Activated T-cell treated with anti-CD3 and anti-CD28 coated beads, Interleukin-2, amount 50 U/mL, for 4 hours (primary cell): ENCODE results near the gene KAT6B. TPM values are rescaled to one million over a fixed set of nuclear protein-coding genes. Genes with fewer than 3 reads are reported as not detected.

ENCODE experiments used
- ATAC-seq, 2 donors: fragments of 200-7000 bp; cut with Tn5 transposase; one replicate each; pipeline ENCODE4 v1.10.0; 2021
- DNase-seq: peaks from one replicate; pipeline ENCODE4 v3.0.0-alpha.2; 2020
- H3K27me3 Mint-ChIP-seq: one replicate; pipeline ENCODE4 v1.8.0; 2021; ENCODE audit warnings: low read depth, mixed read lengths
- H3K36me3 Mint-ChIP-seq: one replicate; pipeline ENCODE4 v1.8.0; 2022; ENCODE audit warnings: mixed read lengths; ENCODE audit not compliant: insufficient read depth
- H3K4me1 Mint-ChIP-seq: one replicate; pipeline ENCODE4 v1.8.0; 2021; ENCODE audit warnings: low read depth, mixed read lengths
- H3K4me3 Mint-ChIP-seq: one replicate; pipeline ENCODE4 v1.8.0; 2021; ENCODE audit warnings: mild to moderate bottlenecking, moderate library complexity, mixed read lengths
- H3K9me3 Mint-ChIP-seq: one replicate; pipeline ENCODE4 v1.8.0; 2021; ENCODE audit warnings: mixed read lengths
- total RNA-seq, 3 donors: library from RNA; stranded (reverse); gene quantifications; one replicate each; pipeline ENCODE4 v1.2.1, GENCODE V29; 2021

Gene KAT6B
- total RNA-seq, 3 donors from 2014 or later: 14.4 to 15.4 (median 14.6) TPM

GRCh38 chr10:74921744-74922143 lies 95.3 kb downstream of the KAT6B start:
- Mint-ChIP-seq H3K27me3 (no peaks in the 10 kb centered on the region), H3K36me3 (peaks cover 13% of the 10 kb centered on the region), H3K4me3 (no peak overlapping the region), H3K9me3 (peaks cover 9% of the 10 kb centered on the region), H3K4me1 (peaks cover 46% of the 10 kb centered on the region)
- ATAC-seq: no peak
- no peak for DNase-seq

DNA sequence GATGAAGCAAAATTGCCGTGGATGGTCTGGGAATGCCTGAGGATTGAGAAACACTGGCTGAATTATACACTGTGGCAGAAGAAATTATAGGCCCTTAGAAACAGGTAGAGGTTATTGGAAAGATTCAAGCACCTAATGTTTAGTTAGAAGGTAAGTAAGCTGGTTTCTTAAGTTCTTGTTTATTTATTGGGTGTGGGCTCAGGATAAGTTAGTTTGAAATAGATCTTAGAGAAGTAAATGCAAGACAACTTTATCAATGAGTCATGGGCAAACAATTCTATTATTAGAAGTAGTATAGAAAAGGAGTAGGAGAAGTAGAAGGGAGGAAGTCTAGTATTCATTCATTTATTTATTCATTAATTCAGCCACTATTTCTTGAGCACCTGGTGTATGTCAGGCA lies 96.5 kb downstream of the KAT6B start:
- H3K4me1 Mint-ChIP-seq: peaks cover 49% of the 10 kb centered on the region
- H3K9me3 Mint-ChIP-seq: peaks cover 6% of the 10 kb centered on the region
- peaks cover 8% of the 10 kb centered on the region for H3K36me3 Mint-ChIP-seq
- no peaks in the 10 kb centered on the region for H3K27me3 Mint-ChIP-seq
- no peak for ATAC-seq
- DNase-seq: no peak
- H3K4me3 Mint-ChIP-seq: no peak overlapping the region

GRCh38 chr10:74923556-74923955 lies 97.2 kb downstream of the KAT6B start:
- ATAC-seq (no peak), DNase-seq (no peak)
- Mint-ChIP-seq H3K36me3 (peaks cover 5% of the 10 kb centered on the region), H3K4me1 (peaks cover 49% of the 10 kb centered on the region), H3K9me3 (peaks cover 6% of the 10 kb centered on the region), H3K27me3 (no peaks in the 10 kb centered on the region), H3K4me3 (no peak overlapping the region)

DNA sequence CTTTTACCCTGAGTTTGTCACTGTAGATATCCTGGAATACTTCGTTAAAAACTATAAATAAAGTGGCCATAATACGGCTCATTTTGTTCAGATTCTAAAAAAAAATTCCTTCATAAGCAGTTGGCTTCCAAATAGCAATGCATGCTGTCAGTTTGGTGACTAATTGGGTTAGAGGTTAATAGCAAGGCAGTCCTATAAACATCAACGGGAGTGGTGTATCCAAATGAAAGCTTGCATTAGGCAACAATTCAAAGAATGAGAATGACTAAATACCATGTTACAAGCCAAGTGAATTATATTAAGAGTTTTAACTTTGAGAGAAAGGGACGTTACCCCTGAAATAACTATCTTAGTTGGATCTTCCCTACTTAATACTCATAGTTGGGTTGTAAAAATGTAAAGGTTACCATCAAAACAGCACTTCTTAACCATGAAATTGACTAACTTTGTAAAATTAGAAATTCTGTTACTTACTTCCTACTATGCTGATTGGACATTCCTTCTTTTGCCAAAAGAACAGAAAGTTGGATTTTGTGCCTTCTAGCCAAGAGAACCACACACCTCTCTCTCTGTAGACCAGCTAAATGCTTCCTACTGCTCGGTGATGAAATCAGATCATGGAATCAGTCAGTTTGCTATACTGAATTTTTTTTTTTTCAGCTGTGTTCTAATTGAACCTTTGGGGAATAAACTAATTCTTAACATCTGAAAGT lies 98.0 kb downstream of the KAT6B start:
- Mint-ChIP-seq H3K4me3 (no peak overlapping the region), H3K27me3 (no peaks in the 10 kb centered on the region), H3K9me3 (peaks cover 6% of the 10 kb centered on the region), H3K36me3 (peaks cover 5% of the 10 kb centered on the region), H3K4me1 (peaks cover 51% of the 10 kb centered on the region)
- ATAC-seq (no peak), DNase-seq (no peak)

DNA sequence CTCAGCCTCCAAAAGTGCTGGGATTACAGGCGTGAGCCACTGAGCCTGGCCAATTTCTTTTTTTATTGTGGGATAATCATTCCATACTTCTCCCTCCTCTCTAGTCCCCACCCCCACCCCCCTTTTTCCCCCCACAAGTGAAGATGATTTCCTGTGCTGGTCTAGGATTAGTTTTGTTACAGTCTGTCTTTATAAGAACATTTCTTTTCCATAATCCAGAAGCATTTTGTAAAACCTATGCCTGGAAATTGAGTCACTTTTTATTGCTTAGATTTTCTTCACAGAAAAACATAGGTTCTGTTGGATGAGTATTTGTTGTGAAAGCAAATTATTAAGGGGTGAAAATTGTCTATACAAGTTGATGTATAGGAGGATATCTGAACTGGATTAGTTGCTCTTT lies 98.9 kb downstream of the KAT6B start:
- H3K4me1 Mint-ChIP-seq: peaks cover 44% of the 10 kb centered on the region
- no peaks in the 10 kb centered on the region for H3K36me3 Mint-ChIP-seq
- ATAC-seq: no peak
- H3K4me3 Mint-ChIP-seq: no peak overlapping the region
- H3K27me3 Mint-ChIP-seq: no peaks in the 10 kb centered on the region
- no peak for DNase-seq
- no peaks in the 10 kb centered on the region for H3K9me3 Mint-ChIP-seq

GRCh38 chr10:74925708-74926107 lies 99.3 kb downstream of the KAT6B start:
- no peaks in the 10 kb centered on the region for H3K27me3 Mint-ChIP-seq

DNA sequence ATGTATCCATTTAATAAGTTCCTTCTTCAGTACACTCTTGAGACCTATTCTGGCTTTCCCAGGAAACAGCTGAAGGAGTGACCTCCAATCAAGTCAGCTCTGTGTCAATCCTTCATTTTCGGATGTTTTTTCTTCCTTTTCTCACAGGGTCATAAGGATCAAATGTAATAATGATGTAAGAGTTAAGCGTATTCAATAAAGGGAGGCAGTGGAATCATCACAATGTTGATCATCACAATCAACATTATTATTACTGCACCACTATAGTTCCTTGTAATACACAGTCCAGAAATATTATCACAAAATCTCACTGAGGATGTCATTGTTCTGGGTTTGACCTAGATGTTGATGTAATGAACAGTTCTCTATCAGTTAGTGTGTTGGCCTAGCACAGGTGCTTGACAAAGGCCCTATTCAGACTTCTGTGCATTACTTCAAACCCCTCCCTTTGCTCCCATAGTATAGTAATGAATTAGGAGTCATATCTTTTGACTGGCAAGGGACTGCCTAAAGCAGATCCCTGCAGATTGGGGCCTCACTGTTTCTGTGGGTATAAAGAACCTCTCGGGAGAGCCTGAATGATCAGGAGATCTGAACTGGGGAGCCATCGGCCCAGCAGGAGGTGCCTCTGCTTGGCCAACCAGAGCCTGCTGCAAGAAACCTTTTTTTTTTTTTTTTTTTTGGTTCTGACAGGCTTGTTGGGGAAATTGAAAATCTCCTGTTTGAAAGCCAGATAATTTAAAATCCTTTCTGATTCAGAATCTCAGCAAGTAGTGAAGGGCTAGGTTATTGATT lies 100.6 kb downstream of the KAT6B start:
- Mint-ChIP-seq H3K36me3 (no peaks in the 10 kb centered on the region), H3K4me3 (no peak overlapping the region), H3K4me1 (peaks cover 40% of the 10 kb centered on the region), H3K27me3 (no peaks in the 10 kb centered on the region), H3K9me3 (no peaks in the 10 kb centered on the region)
- ATAC-seq: no peak
- DNase-seq: no peak

More at GRCh38 chr10:74925708-74926107, 99.3 kb downstream of the KAT6B start:
- Mint-ChIP-seq H3K4me1 (peaks cover 44% of the 10 kb centered on the region), H3K4me3 (no peak overlapping the region), H3K9me3 (no peaks in the 10 kb centered on the region), H3K36me3 (no peaks in the 10 kb centered on the region)
- ATAC-seq (no peak), DNase-seq (no peak)

DNA sequence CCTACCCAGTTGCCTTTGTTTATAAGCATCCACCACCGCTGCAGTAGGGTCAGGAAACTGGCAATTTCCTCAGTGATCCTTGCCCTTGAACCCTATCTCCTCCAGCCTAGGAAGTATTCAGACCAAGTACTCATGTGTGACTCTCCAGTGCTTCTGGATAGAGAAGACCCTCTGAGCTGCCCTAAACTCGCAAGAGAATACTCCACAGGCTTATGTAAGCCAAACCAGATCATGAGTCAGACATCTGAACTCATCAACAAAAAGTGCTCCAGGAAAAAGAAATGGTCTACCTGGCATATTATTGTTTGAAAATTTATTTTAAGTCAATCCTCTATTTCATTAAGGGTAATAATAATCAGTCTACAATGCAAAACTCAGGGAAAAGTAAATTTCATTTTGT lies 101.3 kb downstream of the KAT6B start:
- Mint-ChIP-seq H3K9me3 (no peaks in the 10 kb centered on the region), H3K4me3 (no peak overlapping the region), H3K36me3 (no peaks in the 10 kb centered on the region), H3K27me3 (no peaks in the 10 kb centered on the region), H3K4me1 (peaks cover 37% of the 10 kb centered on the region)
- DNase-seq (no peak), ATAC-seq (no peak)

DNA sequence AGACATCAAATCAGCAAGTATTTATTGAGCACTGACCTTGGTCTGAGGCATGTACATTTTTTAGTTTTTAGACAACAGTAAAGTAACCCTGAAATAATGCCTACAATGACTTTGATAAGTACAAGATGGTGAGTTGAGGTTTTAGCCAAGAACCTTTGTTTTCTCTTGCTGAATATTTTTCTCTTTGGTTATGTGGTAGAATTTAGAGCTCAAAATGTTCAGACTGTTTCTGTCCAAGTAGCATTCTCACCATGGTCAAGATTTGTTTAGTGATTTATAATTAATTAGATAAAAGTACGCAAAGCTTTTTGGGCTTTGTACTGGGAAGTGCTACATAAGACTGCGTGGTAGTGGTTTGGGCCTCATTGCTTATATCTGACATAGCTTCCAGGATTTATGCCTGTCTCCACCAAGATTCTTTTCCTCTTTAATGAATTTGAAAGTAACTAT lies 102.4 kb downstream of the KAT6B start:
- ATAC-seq: no peak

GRCh38 chr10:74929197-74929596 lies 102.8 kb downstream of the KAT6B start:
- no peaks in the 10 kb centered on the region for H3K27me3 Mint-ChIP-seq
- ATAC-seq: no peak
- H3K36me3 Mint-ChIP-seq: peaks cover 5% of the 10 kb centered on the region
- no peak for DNase-seq
- peaks cover 28% of the 10 kb centered on the region for H3K4me1 Mint-ChIP-seq
- no peak overlapping the region for H3K4me3 Mint-ChIP-seq
- no peaks in the 10 kb centered on the region for H3K9me3 Mint-ChIP-seq

More for the DNA sequence above, 102.4 kb downstream of the KAT6B start:
- H3K36me3 Mint-ChIP-seq: peaks cover 5% of the 10 kb centered on the region
- H3K27me3 Mint-ChIP-seq: no peaks in the 10 kb centered on the region
- H3K4me3 Mint-ChIP-seq: no peak overlapping the region
- H3K4me1 Mint-ChIP-seq: peaks cover 30% of the 10 kb centered on the region
- DNase-seq: no peak
- H3K9me3 Mint-ChIP-seq: no peaks in the 10 kb centered on the region

GRCh38 chr10:74930965-74931364 lies 104.6 kb downstream of the KAT6B start:
- H3K4me3 Mint-ChIP-seq: no peak overlapping the region
- ATAC-seq: no peak

GRCh38 chr10:74932648-74933047 lies 106.2 kb downstream of the KAT6B start:
- Mint-ChIP-seq H3K9me3 (no peaks in the 10 kb centered on the region), H3K36me3 (peaks cover 10% of the 10 kb centered on the region), H3K27me3 (no peaks in the 10 kb centered on the region), H3K4me3 (no peak overlapping the region), H3K4me1 (peaks cover 19% of the 10 kb centered on the region)
- no peak for DNase-seq
- no peak for ATAC-seq

More at GRCh38 chr10:74930965-74931364, 104.6 kb downstream of the KAT6B start:
- peaks cover 27% of the 10 kb centered on the region for H3K4me1 Mint-ChIP-seq
- no peaks in the 10 kb centered on the region for H3K27me3 Mint-ChIP-seq
- H3K36me3 Mint-ChIP-seq: peaks cover 10% of the 10 kb centered on the region
- no peak for DNase-seq
- H3K9me3 Mint-ChIP-seq: no peaks in the 10 kb centered on the region

DNA sequence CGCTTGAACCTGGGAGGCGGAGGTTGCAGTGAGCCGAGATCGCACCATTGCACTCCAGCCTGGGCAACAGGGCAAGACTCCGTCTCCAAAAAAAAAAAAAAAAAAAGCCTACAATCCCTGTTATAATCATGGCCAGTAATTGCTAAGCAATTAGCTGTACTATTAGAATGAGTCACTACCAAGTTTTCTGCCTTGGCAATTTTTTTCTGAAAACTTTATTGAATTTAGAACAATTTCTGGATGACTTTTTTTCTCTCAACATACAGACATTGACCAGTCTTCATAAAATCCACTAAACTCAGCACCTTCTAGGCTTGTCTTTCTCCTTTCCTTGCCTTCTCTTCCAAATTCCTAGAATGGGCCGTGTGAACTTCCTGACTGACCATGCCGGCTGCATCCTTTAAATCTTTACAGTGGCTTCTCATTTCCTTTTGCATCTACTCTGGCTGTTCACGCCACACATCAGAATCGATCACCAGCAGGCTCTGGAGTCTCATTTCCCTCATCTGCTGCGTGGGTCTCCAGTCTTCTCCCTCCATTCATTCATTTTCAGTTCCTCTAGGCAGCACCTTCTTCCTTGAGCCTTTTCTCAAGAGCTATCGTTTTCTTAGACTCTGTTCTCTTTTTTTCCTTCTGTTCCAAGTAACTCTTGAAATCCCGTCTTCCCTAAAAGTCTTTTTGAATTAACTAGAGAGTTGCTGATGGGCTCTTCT lies 107.9 kb downstream of the KAT6B start:
- Mint-ChIP-seq H3K4me1 (peaks cover 19% of the 10 kb centered on the region), H3K27me3 (no peaks in the 10 kb centered on the region), H3K4me3 (no peak overlapping the region), H3K9me3 (no peaks in the 10 kb centered on the region), H3K36me3 (peaks cover 10% of the 10 kb centered on the region)
- ATAC-seq (no peak), DNase-seq (no peak)

DNA sequence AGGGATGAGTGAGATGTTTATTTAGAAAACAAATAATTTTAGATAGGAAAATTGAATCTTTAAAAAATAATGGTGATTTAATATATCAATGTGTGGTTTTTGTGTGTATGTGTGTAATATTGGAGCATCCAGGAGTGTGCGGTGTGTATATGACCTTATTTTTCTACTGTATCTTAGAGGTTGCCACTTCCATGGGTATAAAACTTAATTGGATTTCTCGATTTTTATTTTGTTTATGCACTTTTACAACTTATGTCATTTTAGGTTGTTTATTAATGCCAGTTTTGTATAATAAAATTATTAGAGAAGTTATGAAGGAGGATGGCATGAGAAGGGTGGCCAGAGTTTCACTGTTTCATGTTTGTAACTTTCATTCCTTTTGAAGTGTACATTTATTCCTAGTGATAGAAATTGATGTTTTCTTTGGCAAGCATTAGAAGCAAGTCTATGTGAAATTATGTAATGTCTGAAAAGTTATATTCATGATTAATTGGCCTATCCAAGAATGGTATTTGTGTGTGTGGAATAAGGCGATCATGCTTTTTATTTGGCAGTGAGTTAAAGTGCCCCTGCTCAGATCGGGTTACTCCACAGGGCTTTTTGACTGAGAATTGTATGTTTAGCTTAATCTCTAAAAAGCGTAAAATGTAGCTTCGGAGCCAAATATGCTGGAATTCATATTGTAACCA lies 110.3 kb downstream of the KAT6B start:
- Mint-ChIP-seq H3K27me3 (no peaks in the 10 kb centered on the region), H3K9me3 (no peaks in the 10 kb centered on the region), H3K4me1 (peaks cover 25% of the 10 kb centered on the region), H3K4me3 (no peak overlapping the region), H3K36me3 (peaks cover 13% of the 10 kb centered on the region)
- ATAC-seq (no peak), DNase-seq (no peak)
